GM18499 (cell line): ENCODE measurements around the gene KIAA1549.
"Not testable (repeated sequence)": the region's sequence is repeated elsewhere in the genome, so short reads cannot be mapped to it uniquely, and the experiment has no call there.

Source experiments
- ATAC-seq: cut with Tn5 transposase; IDR thresholded peaks from one replicate; pipeline ENCODE4 v1.9.1; 2021; ENCODE audit warnings: moderate number of reproducible peaks; ENCODE audit not compliant: insufficient read depth, unreplicated experiment

KIAA1549 gene

DNA sequence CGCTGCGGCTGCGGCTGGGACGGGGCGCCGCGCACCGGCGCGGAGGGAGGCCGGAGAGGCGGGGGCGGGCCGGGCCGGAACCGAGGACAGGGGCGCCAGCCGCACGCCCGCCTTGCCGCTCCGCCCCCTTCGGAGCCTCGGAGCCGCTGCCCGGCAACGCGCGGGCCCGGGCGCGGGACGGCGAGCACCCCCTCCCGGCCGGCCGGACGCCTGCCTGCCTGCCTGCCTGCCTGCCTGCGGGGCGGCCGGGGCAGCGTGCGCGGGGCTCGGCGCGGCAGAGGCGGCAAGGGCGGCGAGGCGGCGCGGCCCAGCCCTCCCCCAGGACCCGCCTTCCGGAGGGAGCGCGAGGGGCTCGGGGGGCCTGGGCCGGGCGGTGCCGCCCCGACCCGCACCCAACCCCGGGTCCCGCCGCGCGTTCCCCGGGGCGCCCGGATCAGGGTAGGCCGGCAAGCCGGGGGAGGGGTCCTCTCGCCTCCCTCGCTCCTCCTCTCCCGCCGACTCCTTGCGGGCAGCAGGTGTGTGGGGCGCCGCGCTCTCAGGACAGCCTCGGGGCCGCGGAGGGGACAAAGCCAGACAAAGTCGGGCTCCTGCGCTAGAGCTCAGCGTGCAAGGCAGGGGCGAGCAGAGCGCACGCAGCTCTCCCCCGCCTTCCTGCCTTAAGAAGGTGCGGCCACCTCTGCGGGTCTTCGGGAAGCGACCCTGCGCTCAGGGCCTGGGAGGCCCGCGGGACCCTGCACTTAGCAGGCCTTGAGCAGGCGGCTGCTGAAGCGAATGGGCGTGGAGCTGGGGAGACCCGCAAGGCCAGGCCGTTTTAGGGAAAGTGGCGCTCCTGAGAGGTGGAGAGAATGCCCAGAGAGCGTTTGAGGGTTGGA, at the start of gene KIAA1549:
KIAA1549 (minus strand) TSS at position 58 of the 872 bp plus-strand sequence. CDS start 120 bp downstream, outside the sequence.
- ATAC-seq = no peak

- no peak for ATAC-seq
Observed at GRCh38 chr7:139029353-139029752, 48.2 kb upstream of the KIAA1549 start.

DNA sequence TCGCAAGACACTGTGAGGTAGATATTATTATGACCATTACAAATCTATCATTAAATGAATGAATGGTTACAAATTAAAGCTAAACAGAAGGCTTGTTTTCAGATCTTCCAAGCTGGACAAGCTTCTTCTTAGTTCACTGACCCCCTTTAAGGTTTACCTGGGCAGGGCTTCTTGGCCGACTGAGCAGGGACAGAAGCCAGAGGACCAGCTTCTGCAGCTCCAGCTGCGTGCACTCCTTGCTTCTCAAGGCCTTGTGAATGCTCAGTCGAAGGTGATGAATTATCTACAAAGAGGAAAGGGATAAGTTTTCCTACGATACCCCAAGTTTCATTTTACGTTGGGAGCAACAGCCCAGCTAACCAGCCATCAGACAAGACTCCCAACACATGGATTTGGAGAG, 45.4 kb upstream of the KIAA1549 start:
- no peak for ATAC-seq

GRCh38 chr7:139025861-139026260, 44.7 kb upstream of the KIAA1549 start:
- ATAC-seq = not testable (repeated sequence)

DNA sequence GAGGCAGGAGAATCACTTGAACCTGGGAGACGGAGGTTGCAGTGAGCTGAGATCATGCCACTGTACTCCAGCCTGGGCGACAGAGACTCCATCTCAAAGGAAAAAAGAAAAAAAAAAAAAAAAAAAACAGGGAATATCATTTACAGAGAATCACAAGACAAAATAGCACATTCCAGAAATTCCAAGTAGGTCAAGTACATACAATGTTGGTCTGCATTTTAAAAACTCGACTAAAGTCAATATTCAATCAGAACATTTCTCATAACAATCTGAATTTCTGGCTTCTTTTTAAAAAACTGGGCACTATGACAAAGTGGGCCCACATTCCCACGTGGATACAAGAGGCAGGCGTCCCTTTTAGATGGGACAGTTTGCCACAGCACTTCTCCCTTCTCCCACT, 41.9 kb upstream of the KIAA1549 start:
- no peak for ATAC-seq

- ATAC-seq = no peak
Observed at GRCh38 chr7:139022286-139022685, 41.1 kb upstream of the KIAA1549 start.

DNA sequence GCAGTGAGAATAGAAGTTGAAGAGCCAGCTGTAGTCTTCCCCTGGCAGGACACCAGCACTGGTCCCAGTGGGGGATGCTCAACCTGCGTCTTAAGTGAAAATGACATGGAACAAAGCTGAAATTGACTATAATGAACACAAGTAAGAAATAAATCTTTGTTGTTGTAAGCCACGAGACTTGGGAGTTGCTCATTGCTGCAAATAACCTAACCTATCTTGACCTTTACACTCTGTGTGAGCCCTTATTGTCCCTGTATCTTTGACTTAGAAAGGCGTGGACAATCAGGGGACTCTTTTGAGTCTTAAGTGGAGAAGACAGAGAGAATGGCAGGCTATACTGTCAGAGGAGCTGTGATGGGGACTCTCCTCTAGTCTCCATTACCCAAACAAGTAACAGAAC, 37.7 kb upstream of the KIAA1549 start:
- ATAC-seq = no peak

- ATAC-seq = peak; percentile 66
Observed at GRCh38 chr7:139016931-139017511, 35.8 kb upstream of the KIAA1549 start.

DNA sequence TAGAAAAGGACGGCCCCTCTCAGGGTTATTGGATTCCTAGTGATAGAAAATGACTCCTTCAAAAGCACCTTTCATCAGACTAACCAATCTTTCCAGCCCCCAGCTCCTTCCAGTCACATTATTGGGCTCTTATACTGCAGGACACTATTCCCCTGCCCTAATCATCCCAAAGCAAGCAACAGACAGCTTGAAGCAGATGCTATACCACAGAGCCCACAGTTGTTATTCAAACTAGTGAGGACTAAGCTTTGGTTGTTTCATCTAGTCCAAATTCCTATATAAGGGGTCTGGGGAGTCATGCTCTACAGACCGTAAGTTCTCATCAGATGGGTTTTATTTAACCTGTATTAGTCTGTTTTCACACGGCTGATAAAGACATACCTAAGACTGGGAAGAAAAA, 30.2 kb upstream of the KIAA1549 start:
- ATAC-seq = no peak

- no peak for ATAC-seq
Observed at GRCh38 chr7:139004321-139005090, 23.3 kb upstream of the KIAA1549 start.

GRCh38 chr7:138999414-138999813, 18.2 kb upstream of the KIAA1549 start:
- ATAC-seq = no peak

GRCh38 chr7:138992052-138992531, 10.9 kb upstream of the KIAA1549 start:
- ATAC-seq = no peak

GRCh38 chr7:138987686-138988085, 6.5 kb upstream of the KIAA1549 start:
- no peak for ATAC-seq

DNA sequence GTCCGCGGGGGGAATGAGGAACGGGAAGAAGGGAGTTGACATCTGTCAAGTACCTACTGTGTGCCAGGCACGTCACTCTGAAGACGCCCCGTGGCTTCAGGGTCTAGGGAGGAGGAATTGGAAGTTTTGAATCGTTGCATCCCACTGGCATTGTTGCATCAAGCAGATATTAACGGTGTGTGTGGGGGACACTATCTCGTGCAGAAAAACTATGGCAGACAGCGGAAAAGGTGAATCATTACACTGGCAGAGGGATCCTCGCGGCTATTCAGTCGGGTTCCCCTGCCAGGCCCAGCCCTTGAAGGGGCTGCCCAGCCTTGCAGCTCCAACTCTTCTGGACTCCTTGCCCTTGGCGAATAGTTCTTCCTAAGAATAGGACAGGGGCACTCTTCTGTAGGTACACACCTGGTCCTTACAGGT, 1.0 kb upstream of the KIAA1549 start:
- no peak for ATAC-seq

GRCh38 chr7:138980563-138981291, 462 bp downstream of the KIAA1549 start:
- ATAC-seq = no peak

- no peak for ATAC-seq
Observed at GRCh38 chr7:138979988-138980562, 1.1 kb downstream of the KIAA1549 start.

GRCh38 chr7:138979226-138979979, 1.8 kb downstream of the KIAA1549 start:
- ATAC-seq = no peak

DNA sequence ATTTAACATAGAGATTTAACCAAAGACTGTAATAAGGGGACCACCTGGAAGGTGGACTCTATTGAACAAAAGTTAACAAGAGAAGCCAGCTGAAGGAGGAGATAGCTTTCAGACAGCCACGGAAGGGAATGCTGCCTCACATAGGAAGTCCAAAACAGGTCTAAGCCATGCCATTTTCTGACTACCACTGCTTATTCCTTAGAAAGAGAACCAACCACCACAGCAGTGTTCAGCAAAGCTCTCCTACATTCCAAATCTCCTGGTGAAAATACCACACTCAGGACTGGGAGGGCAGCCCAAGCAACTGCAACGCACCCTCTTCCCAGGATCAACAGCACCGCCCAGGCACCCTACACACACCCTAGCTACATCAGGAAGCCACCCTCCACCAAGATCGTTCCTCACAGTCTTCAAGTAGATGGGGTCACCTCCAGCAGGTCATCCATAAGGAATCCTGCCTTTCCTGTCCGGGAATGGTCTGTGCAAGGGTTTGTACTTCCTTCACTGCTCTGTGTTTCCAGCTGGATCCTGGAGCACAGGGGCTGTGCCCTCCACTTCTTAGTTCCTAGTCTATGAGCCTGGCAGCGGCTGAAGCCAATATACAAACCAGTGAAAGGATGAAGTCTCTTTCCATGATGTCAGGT, 2.5 kb downstream of the KIAA1549 start:
- ATAC-seq = no peak

GRCh38 chr7:138976161-138976560, 5.0 kb downstream of the KIAA1549 start:
- ATAC-seq = not testable (repeated sequence)
